GM10266 (cell line): ENCODE data around the gene IQSEC1.

Experiments used
- DNase-seq: peaks from one replicate; pipeline ENCODE4 v3.0.0; 2012; ENCODE audit errors: extremely low spot score
- CTCF ChIP-seq: IDR thresholded peaks from 2 replicates; pipeline ENCODE4 v1.5.1; 2012; ENCODE audit warnings: mild to moderate bottlenecking, low read depth; ENCODE audit not compliant: control insufficient read depth, insufficient read depth; ENCODE audit errors: missing control alignments

The IQSEC1 gene

GRCh38 chr3:12935861-12936830 is 137.1 kb downstream of the IQSEC1 start:
- TF ChIP-seq CTCF = no peak
- DNase-seq = no peak

- DNase-seq = no peak
- TF ChIP-seq CTCF = no peak
Measured at GRCh38 chr3:12935023-12935860, 138.0 kb downstream of the IQSEC1 start.

DNA sequence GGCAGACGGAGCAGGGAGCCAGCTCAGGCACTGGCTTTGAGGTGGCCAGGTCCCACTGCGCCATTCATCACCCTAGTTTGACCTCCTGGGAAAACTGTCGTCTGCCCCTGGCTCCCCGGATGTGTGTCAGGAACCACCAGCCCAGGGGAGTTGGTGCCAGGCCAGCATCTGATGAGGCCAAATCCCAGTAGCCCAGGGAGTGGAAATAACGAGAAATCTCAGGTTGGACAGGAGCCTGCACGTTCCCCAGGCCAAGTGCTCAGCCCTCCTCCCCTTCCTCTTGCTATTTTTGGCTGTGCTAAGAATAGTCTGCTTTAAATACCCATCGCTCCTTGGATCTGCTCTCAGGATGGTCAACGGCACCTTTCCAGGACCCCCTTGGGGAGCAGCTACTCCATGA is 138.8 kb downstream of the IQSEC1 start:
- DNase-seq = no peak
- no peak for TF ChIP-seq CTCF

GRCh38 chr3:12933901-12934300 is 139.3 kb downstream of the IQSEC1 start:
- TF ChIP-seq CTCF = no peak
- DNase-seq = no peak

DNA sequence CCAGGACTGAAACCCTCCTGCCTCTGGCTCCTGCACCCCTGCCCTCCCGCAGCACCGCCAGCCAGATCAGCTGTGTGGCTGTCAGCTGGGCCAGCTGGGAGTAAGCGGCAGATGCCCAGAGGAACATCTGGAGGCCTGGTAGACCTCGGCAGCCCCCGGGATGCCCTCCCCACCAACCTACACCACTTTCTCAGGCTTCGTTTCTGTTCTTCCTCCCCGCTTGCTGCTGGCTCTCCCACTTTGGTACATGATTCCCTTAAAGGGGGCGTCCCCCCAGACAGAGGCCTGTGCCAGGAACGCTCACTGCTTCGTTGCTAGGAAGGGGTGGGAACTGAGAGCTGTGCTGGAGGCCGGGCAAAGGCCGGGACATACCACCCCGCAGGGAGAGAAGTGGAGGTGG is 140.5 kb downstream of the IQSEC1 start:
- DNase-seq = no peak

DNA sequence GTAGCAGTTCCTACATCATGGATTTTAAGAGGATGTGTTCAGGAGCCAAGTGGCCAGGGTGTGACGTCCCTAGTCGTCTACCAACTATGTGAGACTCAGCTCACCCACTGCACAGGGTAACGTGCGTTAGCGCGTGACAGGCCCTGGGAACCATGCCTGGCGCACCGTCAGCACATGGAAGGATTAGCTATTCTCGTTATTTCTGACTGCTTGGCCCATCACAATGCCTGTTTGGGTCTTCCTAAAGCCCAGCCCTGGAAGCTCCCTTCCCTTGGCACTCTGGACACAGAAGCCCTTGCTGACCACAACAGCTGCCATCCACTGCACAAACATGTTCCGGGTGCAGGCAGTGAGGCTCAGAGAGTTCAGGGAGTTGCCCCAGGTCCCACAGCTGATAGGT is 140.9 kb downstream of the IQSEC1 start:
- DNase-seq = no peak
- no peak for TF ChIP-seq CTCF

More for the DNA sequence above, 140.5 kb downstream of the IQSEC1 start:
- no peak for TF ChIP-seq CTCF
